GM12875 (cell line): ENCODE results near the gene SMAGP.
A peak's percentile ranks its signal among the peaks of the same experiment; 100 is the strongest.

Experiments used
- H3K4me3 ChIP-seq: one replicate; pipeline ENCODE4 v1.5.1; 2011; ENCODE audit warnings: low read depth, low read length, control low read depth
- TF ChIP-seq, protein P1 (sequence below): IDR thresholded peaks from 2 replicates; pipeline ENCODE4 v1.5.1; 2011; ENCODE audit warnings: low read depth, mild to moderate bottlenecking, control low read depth, inconsistent platforms, low read length, moderate library complexity, borderline replicate concordance; ENCODE audit not compliant: insufficient read depth

SMAGP gene

DNA sequence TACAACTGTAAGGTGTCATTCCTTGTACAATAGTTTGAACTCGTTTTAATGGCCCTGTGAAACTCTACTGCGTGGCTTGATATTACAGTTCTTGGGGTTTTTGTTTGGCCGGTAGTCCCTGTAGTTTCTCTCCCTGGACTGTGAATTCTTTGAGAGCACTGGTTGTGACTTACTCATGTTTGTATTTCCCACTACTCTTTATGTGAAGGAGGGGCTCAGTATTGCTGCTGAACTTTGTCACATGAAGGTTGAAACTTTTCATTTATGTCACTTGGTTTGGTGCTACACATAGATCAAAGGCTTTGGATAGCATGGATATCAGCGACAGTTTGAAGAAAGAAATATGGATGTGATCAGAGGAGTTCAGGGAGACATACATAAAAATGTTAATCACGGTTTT lies 50.9 kb downstream of the SMAGP start:
- H3K4me3 ChIP-seq: no peak overlapping the region
- TF ChIP-seq, protein P1, sequence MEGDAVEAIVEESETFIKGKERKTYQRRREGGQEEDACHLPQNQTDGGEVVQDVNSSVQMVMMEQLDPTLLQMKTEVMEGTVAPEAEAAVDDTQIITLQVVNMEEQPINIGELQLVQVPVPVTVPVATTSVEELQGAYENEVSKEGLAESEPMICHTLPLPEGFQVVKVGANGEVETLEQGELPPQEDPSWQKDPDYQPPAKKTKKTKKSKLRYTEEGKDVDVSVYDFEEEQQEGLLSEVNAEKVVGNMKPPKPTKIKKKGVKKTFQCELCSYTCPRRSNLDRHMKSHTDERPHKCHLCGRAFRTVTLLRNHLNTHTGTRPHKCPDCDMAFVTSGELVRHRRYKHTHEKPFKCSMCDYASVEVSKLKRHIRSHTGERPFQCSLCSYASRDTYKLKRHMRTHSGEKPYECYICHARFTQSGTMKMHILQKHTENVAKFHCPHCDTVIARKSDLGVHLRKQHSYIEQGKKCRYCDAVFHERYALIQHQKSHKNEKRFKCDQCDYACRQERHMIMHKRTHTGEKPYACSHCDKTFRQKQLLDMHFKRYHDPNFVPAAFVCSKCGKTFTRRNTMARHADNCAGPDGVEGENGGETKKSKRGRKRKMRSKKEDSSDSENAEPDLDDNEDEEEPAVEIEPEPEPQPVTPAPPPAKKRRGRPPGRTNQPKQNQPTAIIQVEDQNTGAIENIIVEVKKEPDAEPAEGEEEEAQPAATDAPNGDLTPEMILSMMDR: no peak

DNA sequence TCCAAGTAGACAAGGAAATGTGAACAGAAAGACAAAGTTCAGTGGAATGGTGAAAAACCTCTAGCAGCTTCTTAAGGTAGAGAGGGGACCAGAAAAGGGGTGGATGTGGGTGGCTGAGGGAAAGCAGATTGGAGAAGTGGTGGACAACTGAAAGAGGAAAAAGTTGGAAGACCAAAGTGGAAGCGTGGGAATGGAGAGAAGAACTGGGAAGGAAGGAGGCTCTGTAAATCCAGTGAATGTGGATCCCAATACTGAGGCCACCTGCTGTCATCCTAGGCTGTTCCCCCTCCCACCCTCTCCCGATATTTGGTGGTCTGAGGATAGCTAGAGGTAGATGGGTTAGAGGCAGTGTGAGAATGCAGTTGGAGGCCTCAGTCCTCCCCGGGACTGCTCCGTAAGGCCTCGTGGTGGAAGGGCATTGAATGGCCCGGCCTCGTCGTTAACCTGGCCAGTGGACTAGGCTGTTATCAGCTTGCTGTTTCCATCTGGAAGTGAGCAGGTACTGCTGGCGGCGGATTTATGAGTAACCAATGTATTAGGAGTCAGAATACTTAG lies 51.5 kb downstream of the SMAGP start:
- H3K4me3 ChIP-seq: peak overlapping the region; percentile 64
- TF ChIP-seq, protein P1: no peak

DNA sequence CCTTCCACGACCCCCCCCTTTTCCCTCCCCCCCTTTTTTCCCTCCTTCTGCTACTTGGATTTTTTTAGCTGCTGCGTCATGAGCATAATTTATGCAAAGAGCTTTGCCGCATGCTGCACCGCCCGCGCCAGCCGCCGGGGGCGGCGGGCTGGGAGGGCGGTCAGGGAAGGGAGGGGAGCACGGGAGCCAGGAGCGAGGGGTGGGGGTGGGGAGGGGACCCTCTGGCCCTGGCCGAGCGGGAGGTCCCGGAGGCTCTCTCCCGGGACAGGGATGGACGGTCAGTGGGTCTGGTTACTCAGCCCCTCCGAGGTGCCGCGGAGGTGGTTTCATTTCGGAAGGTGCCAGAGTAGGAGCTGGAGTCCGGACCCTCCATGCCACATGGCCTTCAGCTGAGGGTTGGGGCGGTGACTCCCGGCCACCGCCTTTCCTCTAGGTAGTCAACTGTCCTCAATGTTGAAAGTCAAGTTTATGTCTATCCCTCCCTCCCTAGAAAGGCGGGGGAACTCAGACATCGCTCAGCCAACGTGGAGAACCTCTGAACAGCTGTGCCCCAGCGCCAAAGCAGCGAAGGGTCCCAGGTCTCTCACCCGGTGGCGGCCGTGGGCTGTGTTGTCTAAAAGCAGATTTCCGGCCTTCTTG lies 52.1 kb downstream of the SMAGP start, which contains the start of gene POU6F1:
Gene POU6F1, minus strand, starts transcription at position 95 of the 639 bp plus-strand sequence. CDS start 11,226 bp downstream, outside the sequence.
- TF ChIP-seq, protein P1: peak; percentile 71

DNA sequence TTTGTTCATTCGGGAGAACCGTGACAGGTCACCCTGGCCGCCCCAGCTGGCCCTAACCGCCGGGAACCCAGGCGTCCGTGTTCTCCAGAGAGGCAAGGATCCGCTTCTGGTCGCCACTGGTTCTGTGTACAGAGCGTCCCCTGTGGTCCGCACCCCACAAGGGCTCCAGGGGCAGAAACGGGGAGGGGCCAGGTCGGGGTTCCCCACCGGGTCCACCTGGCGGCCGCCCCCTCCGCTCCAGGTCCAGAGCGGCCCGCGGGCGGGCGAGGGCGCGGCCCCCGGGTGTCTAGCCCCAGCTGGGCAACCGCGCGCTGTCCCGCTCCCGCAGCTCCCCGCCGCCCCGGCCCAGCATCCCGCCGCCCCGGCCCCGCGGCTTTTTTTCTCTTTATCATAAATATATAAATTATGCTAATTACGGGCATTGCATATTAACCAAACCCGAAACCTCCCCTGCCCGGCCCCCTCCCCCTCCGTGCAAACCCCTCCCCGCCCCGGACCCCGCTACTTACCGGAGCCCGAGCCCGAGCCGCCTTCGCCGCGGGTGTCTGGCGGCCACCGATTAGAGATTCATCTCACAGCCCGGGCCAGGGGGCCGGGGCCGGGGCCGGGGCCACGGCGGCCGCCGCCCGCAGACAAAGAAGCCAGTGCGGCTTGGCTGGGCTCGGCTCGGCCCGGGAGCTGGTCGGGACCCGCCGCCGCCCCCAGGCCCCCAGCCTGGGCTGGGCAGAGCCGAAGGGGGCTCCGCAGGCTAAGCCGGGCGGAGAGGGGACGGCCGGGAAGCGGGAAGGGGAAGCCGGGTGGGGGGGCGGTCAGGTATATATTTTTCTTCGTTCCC lies 52.9 kb downstream of the SMAGP start:
- TF ChIP-seq, protein P1: peak; percentile 44
- peak overlapping the region; percentile 64 for H3K4me3 ChIP-seq

More for the DNA sequence above, 52.1 kb downstream of the SMAGP start, which contains the start of gene POU6F1:
- peak within 1 kb of the TSS; percentile 64 for H3K4me3 ChIP-seq

DNA sequence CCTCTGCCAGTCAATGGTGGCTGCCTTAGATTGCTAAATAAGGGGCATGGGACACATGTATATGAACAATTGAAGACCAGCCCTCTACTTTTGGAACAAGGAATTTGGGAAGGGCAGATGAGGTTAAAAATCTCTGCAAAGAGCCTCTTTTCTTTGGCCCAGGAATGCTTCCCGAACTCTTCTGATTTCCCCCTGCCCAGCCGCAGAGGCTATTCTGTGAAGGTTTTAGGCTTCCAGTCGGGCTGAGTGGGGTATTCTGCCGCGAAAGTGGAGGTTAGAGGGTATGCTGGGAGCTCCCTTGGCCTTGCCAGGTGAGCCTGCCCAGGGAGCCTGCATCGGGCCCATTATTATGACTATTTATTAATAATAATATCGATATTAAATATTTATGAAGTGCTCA lies 53.6 kb downstream of the SMAGP start:
- peak overlapping the region; percentile 64 for H3K4me3 ChIP-seq
- TF ChIP-seq, protein P1: no peak

DNA sequence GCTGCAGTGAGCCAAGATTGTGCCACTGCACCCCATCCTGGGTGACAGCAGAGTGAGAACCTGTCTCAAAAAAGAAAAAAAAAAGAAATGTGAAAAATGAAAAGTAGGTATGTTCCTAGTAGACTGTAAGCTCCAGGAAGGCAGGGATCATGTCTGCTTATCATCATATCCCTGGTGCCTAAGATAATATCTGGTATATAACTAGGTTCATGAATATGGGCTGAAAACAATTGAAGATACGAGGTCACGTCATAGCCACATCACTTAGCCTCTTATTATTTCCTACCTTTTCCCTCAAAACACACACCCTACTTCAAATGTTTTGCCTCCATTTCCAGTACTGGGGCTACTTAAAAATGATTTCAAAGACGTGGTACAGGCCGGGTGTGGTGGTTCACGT lies 55.3 kb downstream of the SMAGP start:
- TF ChIP-seq, protein P1: no peak
- no peak overlapping the region for H3K4me3 ChIP-seq
